ENCODE measurements around the gene DDX10. TPM values are rescaled to one million over a fixed set of nuclear protein-coding genes. Genes with fewer than 3 reads are reported as not detected.

Gene DDX10
- total and polyA plus RNA-seq, 2 of the 8 experiments (the other 6 are each of a cell fraction or from before 2014, with no cell fraction given): 49.2 to 52.2 TPM

DNA sequence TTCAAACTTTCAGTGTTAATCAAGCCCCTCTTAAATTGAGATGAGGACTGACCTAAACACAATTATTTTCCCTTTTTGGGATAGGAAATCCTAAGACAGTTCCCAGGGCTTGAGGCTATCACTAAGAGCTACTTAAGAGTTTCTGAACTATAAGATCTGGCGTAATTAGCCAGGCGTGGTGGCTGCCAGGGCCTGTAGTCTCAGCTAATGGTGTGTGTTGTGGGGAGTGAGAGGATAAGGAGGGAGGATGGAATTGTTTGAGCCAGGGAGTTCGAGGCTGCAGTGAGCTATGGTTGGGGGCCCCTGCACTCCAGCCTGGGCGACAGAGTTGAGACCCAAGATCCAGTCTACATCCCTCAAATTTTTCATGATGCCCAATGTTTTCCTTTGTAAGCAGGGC, 47.8 kb upstream of the DDX10 start (continued):
- TF ChIP-seq E2F6 (IDR thresholded peaks at IDR 0.05) (no peak), CTBP2 (IDR thresholded peaks at IDR 0.05; ENCODE audit: borderline replicate concordance, insufficient read depth, insufficient read length, low read length) (no peak), POU5F1 (IDR thresholded peaks at IDR 0.05; ENCODE audit: low read depth, low read length) (no peak), SUZ12 (IDR thresholded peaks at IDR 0.05; ENCODE audit: low read length) (no peak)

Measured in H1 (cell line).